Measurements from ENCODE around the gene DLG5.

The DLG5 gene

GRCh38 chr10:77845451-77845850 lies 81.1 kb downstream of the DLG5 start:
- H3K27me3 Mint-ChIP-seq (ENCODE audit: low read depth), result no peaks in the 10 kb centered on the region
- H3K36me3 Mint-ChIP-seq (ENCODE audit: low read depth), result no peaks in the 10 kb centered on the region
- H3K27ac Mint-ChIP-seq, result no peak overlapping the region
- H3K4me3 Mint-ChIP-seq, result no peak overlapping the region
- H3K9me3 Mint-ChIP-seq, result no peaks in the 10 kb centered on the region
- H3K4me1 Mint-ChIP-seq (ENCODE audit: low read depth), result no peaks in the 10 kb centered on the region

GRCh38 chr10:77844713-77845445 lies 81.7 kb downstream of the DLG5 start:
- H3K9me3 Mint-ChIP-seq, result no peaks in the 10 kb centered on the region
- H3K36me3 Mint-ChIP-seq (ENCODE audit: low read depth), result no peaks in the 10 kb centered on the region
- H3K4me3 Mint-ChIP-seq, result no peak overlapping the region
- H3K27me3 Mint-ChIP-seq (ENCODE audit: low read depth), result no peaks in the 10 kb centered on the region
- H3K27ac Mint-ChIP-seq, result no peak overlapping the region
- no peaks in the 10 kb centered on the region for H3K4me1 Mint-ChIP-seq (ENCODE audit: low read depth)

- Mint-ChIP-seq H3K4me3 (no peak overlapping the region), H3K36me3 (ENCODE audit: low read depth) (no peaks in the 10 kb centered on the region), H3K27me3 (ENCODE audit: low read depth) (no peaks in the 10 kb centered on the region), H3K27ac (no peak overlapping the region), H3K4me1 (ENCODE audit: low read depth) (no peaks in the 10 kb centered on the region), H3K9me3 (no peaks in the 10 kb centered on the region)
Measured at GRCh38 chr10:77844177-77844576, 82.4 kb downstream of the DLG5 start.

- no peaks in the 10 kb centered on the region for H3K27me3 Mint-ChIP-seq (ENCODE audit: low read depth)
- H3K4me3 Mint-ChIP-seq, result no peak overlapping the region
- H3K36me3 Mint-ChIP-seq (ENCODE audit: low read depth), result no peaks in the 10 kb centered on the region
- H3K4me1 Mint-ChIP-seq (ENCODE audit: low read depth), result no peaks in the 10 kb centered on the region
- H3K27ac Mint-ChIP-seq, result no peak overlapping the region
- H3K9me3 Mint-ChIP-seq, result no peaks in the 10 kb centered on the region
Measured at GRCh38 chr10:77843264-77843663, 83.3 kb downstream of the DLG5 start.

GRCh38 chr10:77842652-77843212 lies 83.8 kb downstream of the DLG5 start:
- peaks cover under 1% of the 10 kb centered on the region for H3K4me1 Mint-ChIP-seq (ENCODE audit: low read depth)
- H3K27ac Mint-ChIP-seq, result no peak overlapping the region
- H3K9me3 Mint-ChIP-seq, result no peaks in the 10 kb centered on the region
- H3K36me3 Mint-ChIP-seq (ENCODE audit: low read depth), result no peaks in the 10 kb centered on the region
- H3K27me3 Mint-ChIP-seq (ENCODE audit: low read depth), result no peaks in the 10 kb centered on the region
- H3K4me3 Mint-ChIP-seq, result no peak overlapping the region

GRCh38 chr10:77841711-77842375 lies 84.7 kb downstream of the DLG5 start:
- H3K4me3 Mint-ChIP-seq, result no peak overlapping the region
- H3K27me3 Mint-ChIP-seq (ENCODE audit: low read depth), result no peaks in the 10 kb centered on the region
- H3K4me1 Mint-ChIP-seq (ENCODE audit: low read depth), result peaks cover 4% of the 10 kb centered on the region
- no peaks in the 10 kb centered on the region for H3K9me3 Mint-ChIP-seq
- no peaks in the 10 kb centered on the region for H3K36me3 Mint-ChIP-seq (ENCODE audit: low read depth)
- no peak overlapping the region for H3K27ac Mint-ChIP-seq

GRCh38 chr10:77840636-77841035 lies 85.9 kb downstream of the DLG5 start:
- H3K9me3 Mint-ChIP-seq, result no peaks in the 10 kb centered on the region
- no peaks in the 10 kb centered on the region for H3K27me3 Mint-ChIP-seq (ENCODE audit: low read depth)
- no peaks in the 10 kb centered on the region for H3K36me3 Mint-ChIP-seq (ENCODE audit: low read depth)
- H3K4me3 Mint-ChIP-seq, result no peak overlapping the region
- H3K4me1 Mint-ChIP-seq (ENCODE audit: low read depth), result peaks cover 10% of the 10 kb centered on the region
- H3K27ac Mint-ChIP-seq, result no peak overlapping the region

- Mint-ChIP-seq H3K36me3 (ENCODE audit: low read depth) (peaks cover 2% of the 10 kb centered on the region), H3K27ac (peak overlapping the region; percentile 71)
Measured at GRCh38 chr10:77837925-77838595, 88.5 kb downstream of the DLG5 start.

GRCh38 chr10:77837248-77837924 lies 89.2 kb downstream of the DLG5 start:
- peaks cover 20% of the 10 kb centered on the region for H3K4me1 Mint-ChIP-seq (ENCODE audit: low read depth)
- H3K36me3 Mint-ChIP-seq (ENCODE audit: low read depth), result peaks cover 2% of the 10 kb centered on the region
- no peaks in the 10 kb centered on the region for H3K27me3 Mint-ChIP-seq (ENCODE audit: low read depth)
- peak overlapping the region; percentile 71 for H3K27ac Mint-ChIP-seq
- H3K4me3 Mint-ChIP-seq, result no peak overlapping the region
- H3K9me3 Mint-ChIP-seq, result no peaks in the 10 kb centered on the region

More at GRCh38 chr10:77837925-77838595, 88.5 kb downstream of the DLG5 start:
- Mint-ChIP-seq H3K4me3 (no peak overlapping the region), H3K4me1 (ENCODE audit: low read depth) (peaks cover 18% of the 10 kb centered on the region), H3K27me3 (ENCODE audit: low read depth) (no peaks in the 10 kb centered on the region), H3K9me3 (no peaks in the 10 kb centered on the region)

- H3K27ac Mint-ChIP-seq, result peak overlapping the region; percentile 89
- H3K9me3 Mint-ChIP-seq, result no peaks in the 10 kb centered on the region
- no peaks in the 10 kb centered on the region for H3K27me3 Mint-ChIP-seq (ENCODE audit: low read depth)
- peaks cover 2% of the 10 kb centered on the region for H3K36me3 Mint-ChIP-seq (ENCODE audit: low read depth)
- H3K4me3 Mint-ChIP-seq, result peak overlapping the region; percentile 64
- peaks cover 22% of the 10 kb centered on the region for H3K4me1 Mint-ChIP-seq (ENCODE audit: low read depth)
Measured at GRCh38 chr10:77836299-77836820, 90.2 kb downstream of the DLG5 start.

- no peak overlapping the region for H3K4me3 Mint-ChIP-seq
- H3K36me3 Mint-ChIP-seq (ENCODE audit: low read depth), result peaks cover 2% of the 10 kb centered on the region
- H3K4me1 Mint-ChIP-seq (ENCODE audit: low read depth), result peaks cover 22% of the 10 kb centered on the region
- H3K27ac Mint-ChIP-seq, result peak overlapping the region; percentile 89
- no peaks in the 10 kb centered on the region for H3K27me3 Mint-ChIP-seq (ENCODE audit: low read depth)
- H3K9me3 Mint-ChIP-seq, result no peaks in the 10 kb centered on the region
Measured at GRCh38 chr10:77835669-77836086, 90.9 kb downstream of the DLG5 start.

GRCh38 chr10:77834943-77835668 lies 91.4 kb downstream of the DLG5 start:
- Mint-ChIP-seq H3K4me3 (no peak overlapping the region), H3K36me3 (ENCODE audit: low read depth) (peaks cover 2% of the 10 kb centered on the region), H3K9me3 (no peaks in the 10 kb centered on the region), H3K27me3 (ENCODE audit: low read depth) (no peaks in the 10 kb centered on the region), H3K4me1 (ENCODE audit: low read depth) (peaks cover 22% of the 10 kb centered on the region), H3K27ac (peak overlapping the region; percentile 89)

- Mint-ChIP-seq H3K36me3 (ENCODE audit: low read depth) (peaks cover 2% of the 10 kb centered on the region), H3K4me3 (no peak overlapping the region)
Measured at GRCh38 chr10:77834540-77834939, 92.0 kb downstream of the DLG5 start.

More at GRCh38 chr10:77834540-77834939, 92.0 kb downstream of the DLG5 start:
- Mint-ChIP-seq H3K4me1 (ENCODE audit: low read depth) (peaks cover 22% of the 10 kb centered on the region), H3K27ac (peak overlapping the region; percentile 89), H3K27me3 (ENCODE audit: low read depth) (no peaks in the 10 kb centered on the region), H3K9me3 (no peaks in the 10 kb centered on the region)
